HEK293 (cell line): ENCODE data around the gene MAP3K20.
A peak's percentile ranks its signal among the peaks of the same experiment; 100 is the strongest.

Experiments used
- CTCF ChIA-PET: fragments of 350-600 bp; formaldehyde crosslinking; extraction: SDS; loops from one replicate; lab custom pipeline; 2021; ENCODE audit warnings: antibody characterized with exemption; lab: Yijun Ruan, JAX
- POLR2A ChIA-PET: fragments of 300-600 bp; formaldehyde crosslinking; extraction: SDS; loops from one replicate; lab custom pipeline; 2020; ENCODE audit warnings: antibody characterized with exemption, inconsistent platforms; lab: Yijun Ruan, JAX
- H3K27ac ChIP-seq: fragments of 200-500 bp; sonication (Bioruptor generic); 2 replicates; pipeline ENCODE4 v1.5.1; 2014; ENCODE audit warnings: low read depth, low read length, control low read depth, inconsistent platforms; ENCODE audit errors: extremely low read depth
- H3K36me3 ChIP-seq, 2 experiments: fragments of 200-500 bp in 1 of 2; sonication (Bioruptor generic) in 1 of 2; 1 replicate in 1 of 2; 2 replicates in 1 of 2; pipeline ENCODE4 v1.5.1; 2014 to 2017; ENCODE audit warnings: inconsistent platforms in 2 of 2, low read length in 2 of 2; ENCODE audit not compliant: control insufficient read depth in 2 of 2, insufficient read depth in 1 of 2
- H3K4me1 ChIP-seq: fragments of 200-500 bp; sonication (Bioruptor generic); 2 replicates; pipeline ENCODE4 v1.5.1; 2014; ENCODE audit warnings: mild to moderate bottlenecking, low read length, inconsistent platforms; ENCODE audit not compliant: control insufficient read depth, insufficient read depth
- H3K4me3 ChIP-seq: 2 replicates; pipeline ENCODE4 v1.5.1; 2011; ENCODE audit warnings: low read depth, mild to moderate bottlenecking, control low read depth, low read length, moderate library complexity
- H3K9me3 ChIP-seq: fragments of 200-500 bp; sonication (Bioruptor generic); 2 replicates; pipeline ENCODE4 v1.5.1; 2014; ENCODE audit warnings: low read depth, low read length, inconsistent platforms; ENCODE audit not compliant: control insufficient read depth, insufficient read depth
- BCL11A ChIP-seq: fragments of 450-650 bp; formaldehyde crosslinking; IDR thresholded peaks from 2 replicates; pipeline ENCODE4 v1.5.1; 2016; ENCODE audit warnings: low read depth, missing biosample characterization, missing genetic modification characterization
- GLIS1 ChIP-seq: fragments of 450-650 bp; formaldehyde crosslinking; IDR thresholded peaks from 2 replicates; pipeline ENCODE4 v1.5.1; 2016; ENCODE audit warnings: missing biosample characterization, missing genetic modification characterization
- OVOL3 ChIP-seq: fragments of 450-650 bp; formaldehyde crosslinking; IDR thresholded peaks from 2 replicates; pipeline ENCODE4 v1.5.1; 2016; ENCODE audit warnings: missing biosample characterization, missing genetic modification characterization
- RBAK ChIP-seq: fragments of 450-650 bp; formaldehyde crosslinking; IDR thresholded peaks from 2 replicates; pipeline ENCODE4 v1.5.1; 2016; ENCODE audit warnings: missing biosample characterization, missing genetic modification characterization
- SALL2 ChIP-seq: fragments of 450-650 bp; formaldehyde crosslinking; IDR thresholded peaks from 2 replicates; pipeline ENCODE4 v1.5.0; 2017; ENCODE audit warnings: missing biosample characterization, mild to moderate bottlenecking, missing genetic modification characterization, borderline replicate concordance
- TCF7L2 ChIP-seq: IDR thresholded peaks from 2 replicates; pipeline ENCODE4 v1.6.1; 2011; ENCODE audit warnings: low read depth, mild to moderate bottlenecking, inconsistent platforms, low read length, moderate library complexity, borderline replicate concordance
- ZEB2 ChIP-seq: fragments of 450-650 bp; formaldehyde crosslinking; IDR thresholded peaks from 2 replicates; pipeline ENCODE4 v1.5.1; 2016; ENCODE audit warnings: missing biosample characterization, missing genetic modification characterization
- ZFP37 ChIP-seq: fragments of 450-650 bp; formaldehyde crosslinking; IDR thresholded peaks from 2 replicates; pipeline ENCODE4 v1.5.1; 2016; ENCODE audit warnings: missing biosample characterization, missing genetic modification characterization
- ZFP41 ChIP-seq: fragments of 450-650 bp; formaldehyde crosslinking; IDR thresholded peaks from 2 replicates; pipeline ENCODE4 v1.5.1; 2016; ENCODE audit warnings: missing biosample characterization, missing genetic modification characterization, borderline replicate concordance
- ZNF157 ChIP-seq: fragments of 450-650 bp; formaldehyde crosslinking; IDR thresholded peaks from 2 replicates; pipeline ENCODE4 v1.5.1; 2016; ENCODE audit warnings: missing biosample characterization, missing genetic modification characterization
- ZNF211 ChIP-seq: fragments of 450-650 bp; formaldehyde crosslinking; IDR thresholded peaks from 2 replicates; pipeline ENCODE4 v1.5.1; 2016; ENCODE audit warnings: low read depth, missing biosample characterization, missing genetic modification characterization
- ZNF23 ChIP-seq: fragments of 450-650 bp; formaldehyde crosslinking; IDR thresholded peaks from 2 replicates; pipeline ENCODE4 v1.5.1; 2016; ENCODE audit warnings: missing biosample characterization, missing genetic modification characterization, borderline replicate concordance
- ZNF311 ChIP-seq: fragments of 450-650 bp; formaldehyde crosslinking; IDR thresholded peaks from 2 replicates; pipeline ENCODE4 v1.5.1; 2017; ENCODE audit warnings: missing biosample characterization, missing genetic modification characterization, borderline replicate concordance
- ZNF37A ChIP-seq: fragments of 450-650 bp; IDR thresholded peaks from 2 replicates; pipeline ENCODE4 v1.5.1; 2018; ENCODE audit warnings: missing biosample characterization, missing genetic modification characterization
- ZNF48 ChIP-seq: fragments of 450-650 bp; formaldehyde crosslinking; IDR thresholded peaks from 2 replicates; pipeline ENCODE4 v1.5.1; 2016; ENCODE audit warnings: missing biosample characterization, missing genetic modification characterization
- ZNF501 ChIP-seq: fragments of 450-650 bp; formaldehyde crosslinking; IDR thresholded peaks from 2 replicates; pipeline ENCODE4 v1.5.1; 2016; ENCODE audit warnings: missing biosample characterization, missing genetic modification characterization
- ZNF521 ChIP-seq: fragments of 450-650 bp; formaldehyde crosslinking; IDR thresholded peaks from 2 replicates; pipeline ENCODE4 v1.5.1; 2017; ENCODE audit warnings: missing biosample characterization, mild to moderate bottlenecking, missing genetic modification characterization
- ZNF830 ChIP-seq: fragments of 450-650 bp; IDR thresholded peaks from 2 replicates; pipeline ENCODE4 v1.5.0; 2018; ENCODE audit warnings: missing biosample characterization, missing genetic modification characterization, low read depth, mild to moderate bottlenecking, moderate library complexity
- ZNF837 ChIP-seq: fragments of 450-650 bp; formaldehyde crosslinking; IDR thresholded peaks from 2 replicates; pipeline ENCODE4 v1.5.1; 2016; ENCODE audit warnings: missing biosample characterization, missing genetic modification characterization
- ZSCAN23 ChIP-seq: fragments of 450-650 bp; formaldehyde crosslinking; IDR thresholded peaks from 2 replicates; pipeline ENCODE4 v1.5.1; 2016; ENCODE audit warnings: missing biosample characterization, missing genetic modification characterization
- TF ChIP-seq, protein P1 (sequence below): fragments of 450-650 bp; formaldehyde crosslinking; IDR thresholded peaks from 2 replicates; pipeline ENCODE4 v1.5.1; 2016; ENCODE audit warnings: missing biosample characterization, missing genetic modification characterization
- TF ChIP-seq, protein P2 (sequence below): fragments of 450-650 bp; formaldehyde crosslinking; IDR thresholded peaks from 2 replicates; pipeline ENCODE4 v1.5.1; 2016; ENCODE audit warnings: missing biosample characterization, missing genetic modification characterization
- TF ChIP-seq, protein P3 (sequence below): fragments of 450-650 bp; formaldehyde crosslinking; IDR thresholded peaks from 2 replicates; pipeline ENCODE4 v1.5.1; 2016; ENCODE audit warnings: missing biosample characterization, missing genetic modification characterization, low read depth
- TF ChIP-seq, protein P4 (sequence below): fragments of 450-650 bp; formaldehyde crosslinking; IDR thresholded peaks from 2 replicates; pipeline ENCODE4 v1.5.1; 2016; ENCODE audit warnings: missing biosample characterization, missing genetic modification characterization
- TF ChIP-seq, protein P5 (sequence below): fragments of 450-650 bp; formaldehyde crosslinking; IDR thresholded peaks from 2 replicates; pipeline ENCODE4 v1.5.1; 2016; ENCODE audit warnings: missing biosample characterization, missing genetic modification characterization, low read depth

The MAP3K20 gene

DNA sequence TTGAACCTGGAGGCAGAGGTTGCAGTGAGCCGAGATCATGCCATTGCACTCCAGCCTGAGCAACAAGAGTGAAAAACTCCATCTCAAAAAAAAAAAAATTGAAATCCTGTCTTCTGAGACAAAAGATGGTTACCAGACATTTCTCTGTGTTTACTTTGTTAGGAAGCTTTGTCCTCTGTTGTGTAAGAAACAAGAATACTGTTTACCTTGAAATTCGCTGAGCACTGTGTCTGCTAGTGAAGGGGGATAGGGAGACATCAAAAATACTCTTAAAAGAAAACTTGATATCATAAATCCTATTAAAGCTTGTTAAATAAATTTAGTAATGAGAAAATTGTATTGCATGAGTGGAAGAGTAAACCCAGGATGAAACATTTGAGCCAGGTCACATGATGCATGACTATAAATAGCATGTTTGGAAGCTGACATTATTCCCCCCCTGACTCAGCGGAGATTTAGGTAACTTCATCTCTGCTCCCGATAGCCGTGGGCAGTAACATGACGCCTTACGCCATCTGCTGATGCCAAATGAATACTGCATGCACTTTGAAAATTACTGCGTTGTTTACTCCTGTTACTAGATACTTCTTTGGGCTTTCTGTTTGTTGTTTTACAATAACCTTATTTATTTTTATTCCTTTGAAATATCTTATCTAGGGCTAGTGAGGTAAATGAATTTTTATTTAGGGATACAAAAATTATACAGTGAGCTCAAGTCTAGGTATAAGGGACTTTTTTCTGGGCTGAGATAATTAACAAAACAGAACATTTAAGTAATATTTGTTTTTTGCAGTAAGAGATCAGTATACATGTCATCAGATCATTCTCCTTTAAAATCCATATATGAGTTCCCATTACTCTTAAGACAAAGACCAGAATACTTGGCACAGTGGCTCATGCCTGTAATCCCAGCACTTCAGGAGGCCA lies 134.9 kb downstream of the MAP3K20 start:
- no peak overlapping the region for H3K27ac ChIP-seq
- no peaks in the 10 kb centered on the region for H3K4me1 ChIP-seq
- no peaks in the 10 kb centered on the region for H3K9me3 ChIP-seq
- ChIA-PET POLR2A (interaction anchor here (0.5 kb wide), 1 partner anchor 955 kb away, joined by 3 read pairs; no protein-coding TSS in a partner anchor), CTCF (interaction anchor here (0.6 to 15.0 kb wide), 48 partner anchors 9 to 1539 kb away, joined by 3 to 255 read pairs (median 4); no protein-coding TSS in a partner anchor)
- no peak overlapping the region for H3K4me3 ChIP-seq
- H3K36me3 ChIP-seq, result peaks cover 0 to 13% of the 10 kb centered on the region in 2 experiments; a peak in 2 of 3 replicates
- TF ChIP-seq, protein P1, sequence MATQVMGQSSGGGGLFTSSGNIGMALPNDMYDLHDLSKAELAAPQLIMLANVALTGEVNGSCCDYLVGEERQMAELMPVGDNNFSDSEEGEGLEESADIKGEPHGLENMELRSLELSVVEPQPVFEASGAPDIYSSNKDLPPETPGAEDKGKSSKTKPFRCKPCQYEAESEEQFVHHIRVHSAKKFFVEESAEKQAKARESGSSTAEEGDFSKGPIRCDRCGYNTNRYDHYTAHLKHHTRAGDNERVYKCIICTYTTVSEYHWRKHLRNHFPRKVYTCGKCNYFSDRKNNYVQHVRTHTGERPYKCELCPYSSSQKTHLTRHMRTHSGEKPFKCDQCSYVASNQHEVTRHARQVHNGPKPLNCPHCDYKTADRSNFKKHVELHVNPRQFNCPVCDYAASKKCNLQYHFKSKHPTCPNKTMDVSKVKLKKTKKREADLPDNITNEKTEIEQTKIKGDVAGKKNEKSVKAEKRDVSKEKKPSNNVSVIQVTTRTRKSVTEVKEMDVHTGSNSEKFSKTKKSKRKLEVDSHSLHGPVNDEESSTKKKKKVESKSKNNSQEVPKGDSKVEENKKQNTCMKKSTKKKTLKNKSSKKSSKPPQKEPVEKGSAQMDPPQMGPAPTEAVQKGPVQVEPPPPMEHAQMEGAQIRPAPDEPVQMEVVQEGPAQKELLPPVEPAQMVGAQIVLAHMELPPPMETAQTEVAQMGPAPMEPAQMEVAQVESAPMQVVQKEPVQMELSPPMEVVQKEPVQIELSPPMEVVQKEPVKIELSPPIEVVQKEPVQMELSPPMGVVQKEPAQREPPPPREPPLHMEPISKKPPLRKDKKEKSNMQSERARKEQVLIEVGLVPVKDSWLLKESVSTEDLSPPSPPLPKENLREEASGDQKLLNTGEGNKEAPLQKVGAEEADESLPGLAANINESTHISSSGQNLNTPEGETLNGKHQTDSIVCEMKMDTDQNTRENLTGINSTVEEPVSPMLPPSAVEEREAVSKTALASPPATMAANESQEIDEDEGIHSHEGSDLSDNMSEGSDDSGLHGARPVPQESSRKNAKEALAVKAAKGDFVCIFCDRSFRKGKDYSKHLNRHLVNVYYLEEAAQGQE (tag by site-specific recombination), result no peak
- TF ChIP-seq TCF7L2 (no peak), ZNF830 (tag by site-specific recombination) (no peak), ZFP41 (tag by site-specific recombination) (no peak), ZNF157 (tag by site-specific recombination) (no peak), ZNF501 (tag by site-specific recombination) (no peak), ZEB2 (tag by site-specific recombination) (no peak), BCL11A (tag by site-specific recombination) (no peak), SALL2 (tag by site-specific recombination) (no peak), GLIS1 (tag by site-specific recombination) (peak; percentile 15; the same call in 1 of the 2 replicates), OVOL3 (tag by site-specific recombination) (no peak), ZNF37A (tag by site-specific recombination) (no peak), ZNF23 (no peak), ZNF521 (tag by site-specific recombination) (no peak), ZSCAN23 (tag by site-specific recombination) (no peak), RBAK (tag by site-specific recombination) (no peak), ZNF311 (tag by site-specific recombination) (no peak), ZNF48 (tag by site-specific recombination) (no peak), ZNF211 (tag by site-specific recombination) (no peak), ZNF837 (tag by site-specific recombination) (no peak), ZFP37 (tag by site-specific recombination) (no peak)
- TF ChIP-seq, protein P2, sequence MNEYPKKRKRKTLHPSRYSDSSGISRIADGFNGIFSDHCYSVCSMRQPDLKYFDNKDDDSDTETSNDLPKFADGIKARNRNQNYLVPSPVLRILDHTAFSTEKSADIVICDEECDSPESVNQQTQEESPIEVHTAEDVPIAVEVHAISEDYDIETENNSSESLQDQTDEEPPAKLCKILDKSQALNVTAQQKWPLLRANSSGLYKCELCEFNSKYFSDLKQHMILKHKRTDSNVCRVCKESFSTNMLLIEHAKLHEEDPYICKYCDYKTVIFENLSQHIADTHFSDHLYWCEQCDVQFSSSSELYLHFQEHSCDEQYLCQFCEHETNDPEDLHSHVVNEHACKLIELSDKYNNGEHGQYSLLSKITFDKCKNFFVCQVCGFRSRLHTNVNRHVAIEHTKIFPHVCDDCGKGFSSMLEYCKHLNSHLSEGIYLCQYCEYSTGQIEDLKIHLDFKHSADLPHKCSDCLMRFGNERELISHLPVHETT, result no peak
- TF ChIP-seq, protein P3, sequence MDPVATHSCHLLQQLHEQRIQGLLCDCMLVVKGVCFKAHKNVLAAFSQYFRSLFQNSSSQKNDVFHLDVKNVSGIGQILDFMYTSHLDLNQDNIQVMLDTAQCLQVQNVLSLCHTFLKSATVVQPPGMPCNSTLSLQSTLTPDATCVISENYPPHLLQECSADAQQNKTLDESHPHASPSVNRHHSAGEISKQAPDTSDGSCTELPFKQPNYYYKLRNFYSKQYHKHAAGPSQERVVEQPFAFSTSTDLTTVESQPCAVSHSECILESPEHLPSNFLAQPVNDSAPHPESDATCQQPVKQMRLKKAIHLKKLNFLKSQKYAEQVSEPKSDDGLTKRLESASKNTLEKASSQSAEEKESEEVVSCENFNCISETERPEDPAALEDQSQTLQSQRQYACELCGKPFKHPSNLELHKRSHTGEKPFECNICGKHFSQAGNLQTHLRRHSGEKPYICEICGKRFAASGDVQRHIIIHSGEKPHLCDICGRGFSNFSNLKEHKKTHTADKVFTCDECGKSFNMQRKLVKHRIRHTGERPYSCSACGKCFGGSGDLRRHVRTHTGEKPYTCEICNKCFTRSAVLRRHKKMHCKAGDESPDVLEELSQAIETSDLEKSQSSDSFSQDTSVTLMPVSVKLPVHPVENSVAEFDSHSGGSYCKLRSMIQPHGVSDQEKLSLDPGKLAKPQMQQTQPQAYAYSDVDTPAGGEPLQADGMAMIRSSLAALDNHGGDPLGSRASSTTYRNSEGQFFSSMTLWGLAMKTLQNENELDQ (tag by site-specific recombination), result no peak
- TF ChIP-seq, protein P4, sequence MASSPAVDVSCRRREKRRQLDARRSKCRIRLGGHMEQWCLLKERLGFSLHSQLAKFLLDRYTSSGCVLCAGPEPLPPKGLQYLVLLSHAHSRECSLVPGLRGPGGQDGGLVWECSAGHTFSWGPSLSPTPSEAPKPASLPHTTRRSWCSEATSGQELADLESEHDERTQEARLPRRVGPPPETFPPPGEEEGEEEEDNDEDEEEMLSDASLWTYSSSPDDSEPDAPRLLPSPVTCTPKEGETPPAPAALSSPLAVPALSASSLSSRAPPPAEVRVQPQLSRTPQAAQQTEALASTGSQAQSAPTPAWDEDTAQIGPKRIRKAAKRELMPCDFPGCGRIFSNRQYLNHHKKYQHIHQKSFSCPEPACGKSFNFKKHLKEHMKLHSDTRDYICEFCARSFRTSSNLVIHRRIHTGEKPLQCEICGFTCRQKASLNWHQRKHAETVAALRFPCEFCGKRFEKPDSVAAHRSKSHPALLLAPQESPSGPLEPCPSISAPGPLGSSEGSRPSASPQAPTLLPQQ (tag by site-specific recombination), result peak; percentile 44; the same call in 1 of the 2 replicates
- TF ChIP-seq, protein P5, sequence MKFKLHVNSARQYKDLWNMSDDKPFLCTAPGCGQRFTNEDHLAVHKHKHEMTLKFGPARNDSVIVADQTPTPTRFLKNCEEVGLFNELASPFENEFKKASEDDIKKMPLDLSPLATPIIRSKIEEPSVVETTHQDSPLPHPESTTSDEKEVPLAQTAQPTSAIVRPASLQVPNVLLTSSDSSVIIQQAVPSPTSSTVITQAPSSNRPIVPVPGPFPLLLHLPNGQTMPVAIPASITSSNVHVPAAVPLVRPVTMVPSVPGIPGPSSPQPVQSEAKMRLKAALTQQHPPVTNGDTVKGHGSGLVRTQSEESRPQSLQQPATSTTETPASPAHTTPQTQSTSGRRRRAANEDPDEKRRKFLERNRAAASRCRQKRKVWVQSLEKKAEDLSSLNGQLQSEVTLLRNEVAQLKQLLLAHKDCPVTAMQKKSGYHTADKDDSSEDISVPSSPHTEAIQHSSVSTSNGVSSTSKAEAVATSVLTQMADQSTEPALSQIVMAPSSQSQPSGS (tag by site-specific recombination), result no peak
